Brain microvascular endothelial cell (primary cell): Measurements from ENCODE around the gene XRCC4.

Experiments
- DNase-seq: peaks from one replicate; pipeline ENCODE4 v3.0.0-alpha.2; 2020
- H3K27ac ChIP-seq: fragments of 250-450 bp; sonication (Bioruptor Pico); 2 replicates; pipeline ENCODE4 v1.5.1; 2020; ENCODE audit warnings: mild to moderate bottlenecking, moderate library complexity
- H3K27me3 ChIP-seq: fragments of 250-450 bp; sonication (Bioruptor Pico); replicated peaks from 2 replicates; pipeline ENCODE4 v1.5.1; 2020; ENCODE audit warnings: mild to moderate bottlenecking
- H3K36me3 ChIP-seq: fragments of 250-450 bp; sonication (Bioruptor Pico); replicated peaks from 2 replicates; pipeline ENCODE4 v1.5.1; 2020; ENCODE audit warnings: mild to moderate bottlenecking
- H3K4me3 ChIP-seq: 2 replicates; pipeline ENCODE4 v1.5.1; 2011; ENCODE audit warnings: low read depth, mild to moderate bottlenecking, control low read depth, low read length, moderate library complexity
- in situ Hi-C: cut with HindIII; loops from 2 replicates; pipeline ENCODE4 v1.10.0; 2017; ENCODE audit warnings: low sequenced_read_pairs, low pct_ligation_motif_present
- TF ChIP-seq, protein P1 (sequence below): IDR thresholded peaks from 2 replicates; pipeline ENCODE4 v1.5.1; 2011; ENCODE audit warnings: low read depth, mild to moderate bottlenecking, moderate library complexity, low read length, control low read depth, inconsistent platforms; ENCODE audit errors: missing control alignments

The XRCC4 gene

DNA sequence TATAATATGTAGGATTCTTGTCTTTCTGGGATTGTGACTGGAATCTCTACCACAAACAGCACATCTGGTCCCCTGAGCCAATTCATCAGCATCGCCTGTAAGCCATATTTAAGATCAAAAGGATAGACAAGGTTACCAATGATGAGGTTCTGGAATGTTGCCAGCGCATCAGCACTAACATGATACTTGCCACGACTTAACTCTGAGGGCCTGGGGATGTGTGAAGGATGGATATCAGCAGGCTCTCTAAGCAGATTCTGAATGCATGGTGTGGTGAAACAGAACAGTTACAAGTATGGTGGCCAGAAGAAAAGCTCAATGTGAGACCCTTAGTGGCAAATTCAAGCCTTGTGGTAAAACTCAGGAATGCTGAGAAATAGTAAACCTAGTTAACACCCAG, 143.0 kb downstream of the XRCC4 start:
- DNase-seq = no peak
- in situ Hi-C loops = no loop called here
- no peak overlapping the region for H3K4me3 ChIP-seq
- no peak overlapping the region for H3K27ac ChIP-seq
- no peaks in the 10 kb centered on the region for H3K36me3 ChIP-seq
- TF ChIP-seq, protein P1, sequence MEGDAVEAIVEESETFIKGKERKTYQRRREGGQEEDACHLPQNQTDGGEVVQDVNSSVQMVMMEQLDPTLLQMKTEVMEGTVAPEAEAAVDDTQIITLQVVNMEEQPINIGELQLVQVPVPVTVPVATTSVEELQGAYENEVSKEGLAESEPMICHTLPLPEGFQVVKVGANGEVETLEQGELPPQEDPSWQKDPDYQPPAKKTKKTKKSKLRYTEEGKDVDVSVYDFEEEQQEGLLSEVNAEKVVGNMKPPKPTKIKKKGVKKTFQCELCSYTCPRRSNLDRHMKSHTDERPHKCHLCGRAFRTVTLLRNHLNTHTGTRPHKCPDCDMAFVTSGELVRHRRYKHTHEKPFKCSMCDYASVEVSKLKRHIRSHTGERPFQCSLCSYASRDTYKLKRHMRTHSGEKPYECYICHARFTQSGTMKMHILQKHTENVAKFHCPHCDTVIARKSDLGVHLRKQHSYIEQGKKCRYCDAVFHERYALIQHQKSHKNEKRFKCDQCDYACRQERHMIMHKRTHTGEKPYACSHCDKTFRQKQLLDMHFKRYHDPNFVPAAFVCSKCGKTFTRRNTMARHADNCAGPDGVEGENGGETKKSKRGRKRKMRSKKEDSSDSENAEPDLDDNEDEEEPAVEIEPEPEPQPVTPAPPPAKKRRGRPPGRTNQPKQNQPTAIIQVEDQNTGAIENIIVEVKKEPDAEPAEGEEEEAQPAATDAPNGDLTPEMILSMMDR = no peak
- no peaks in the 10 kb centered on the region for H3K27me3 ChIP-seq

DNA sequence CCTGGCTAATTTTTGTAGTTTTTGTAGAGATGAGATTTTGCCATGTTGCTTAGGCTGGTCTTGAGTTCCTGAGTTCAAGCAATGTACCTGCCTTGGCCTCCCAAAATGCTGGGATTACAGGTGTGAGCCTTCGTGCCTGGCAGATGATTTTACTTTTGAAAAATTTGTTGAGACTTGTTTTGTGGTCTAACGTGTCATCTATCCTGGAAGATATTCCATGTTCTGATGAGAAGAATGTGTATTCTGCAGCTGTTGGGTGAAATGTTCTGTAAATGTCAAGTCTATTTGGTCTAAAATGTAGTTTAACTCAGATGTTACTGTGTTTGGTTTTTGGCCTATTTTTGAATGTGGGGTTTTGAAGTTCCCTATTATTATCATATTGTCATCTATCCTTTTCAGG, 145.6 kb downstream of the XRCC4 start:
- Histone ChIP-seq H3K27ac (no peak overlapping the region), H3K36me3 (no peaks in the 10 kb centered on the region), H3K4me3 (no peak overlapping the region), H3K27me3 (no peaks in the 10 kb centered on the region)
- in situ Hi-C loops = no loop called here
- TF ChIP-seq, protein P1 = no peak
- DNase-seq = no peak

DNA sequence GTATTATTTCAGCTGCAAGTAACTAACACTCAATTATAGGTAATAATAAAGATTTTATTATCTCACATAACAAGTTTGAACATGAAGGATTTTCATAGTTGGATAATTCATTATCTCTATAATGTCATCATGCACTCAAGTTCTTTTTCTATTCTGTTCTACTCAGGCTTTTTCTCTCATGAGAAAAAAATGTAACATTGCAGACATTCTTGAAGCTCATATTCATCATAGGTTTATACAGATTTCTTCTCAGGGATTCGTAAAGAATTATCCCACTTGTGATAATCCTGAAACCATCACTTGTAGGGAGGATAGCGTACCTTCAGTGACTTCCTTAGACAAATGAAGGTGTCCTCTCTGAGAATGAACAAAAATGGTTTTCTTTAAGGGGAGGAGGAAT, 150.3 kb downstream of the XRCC4 start:
- H3K36me3 ChIP-seq = no peaks in the 10 kb centered on the region
- no peak overlapping the region for H3K4me3 ChIP-seq
- H3K27me3 ChIP-seq = no peaks in the 10 kb centered on the region
- in situ Hi-C loops = no loop called here
- no peak for DNase-seq
- no peak overlapping the region for H3K27ac ChIP-seq
- TF ChIP-seq, protein P1 = no peak

DNA sequence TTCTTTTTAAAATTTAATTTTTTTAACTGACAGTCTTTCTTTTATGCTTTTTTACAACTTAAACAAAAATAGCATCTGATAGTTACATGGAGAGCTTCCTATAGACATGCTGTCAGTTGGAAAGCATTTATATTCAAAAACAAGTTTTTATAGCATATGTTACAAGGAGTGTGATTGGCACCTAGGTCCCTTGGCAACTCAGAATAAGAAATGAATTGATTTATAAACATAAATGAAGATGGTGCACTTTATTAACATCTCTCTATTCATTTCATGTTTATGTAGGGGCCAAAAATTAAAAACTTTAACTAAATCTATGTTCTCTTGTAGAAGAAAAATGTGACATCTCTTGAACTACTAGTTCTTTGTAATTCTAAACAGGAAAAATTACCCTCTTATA, 153.2 kb downstream of the XRCC4 start:
- Histone ChIP-seq H3K36me3 (no peaks in the 10 kb centered on the region), H3K4me3 (no peak overlapping the region), H3K27me3 (no peaks in the 10 kb centered on the region), H3K27ac (no peak overlapping the region)
- in situ Hi-C loops = no loop called here
- no peak for DNase-seq
- TF ChIP-seq, protein P1 = no peak

DNA sequence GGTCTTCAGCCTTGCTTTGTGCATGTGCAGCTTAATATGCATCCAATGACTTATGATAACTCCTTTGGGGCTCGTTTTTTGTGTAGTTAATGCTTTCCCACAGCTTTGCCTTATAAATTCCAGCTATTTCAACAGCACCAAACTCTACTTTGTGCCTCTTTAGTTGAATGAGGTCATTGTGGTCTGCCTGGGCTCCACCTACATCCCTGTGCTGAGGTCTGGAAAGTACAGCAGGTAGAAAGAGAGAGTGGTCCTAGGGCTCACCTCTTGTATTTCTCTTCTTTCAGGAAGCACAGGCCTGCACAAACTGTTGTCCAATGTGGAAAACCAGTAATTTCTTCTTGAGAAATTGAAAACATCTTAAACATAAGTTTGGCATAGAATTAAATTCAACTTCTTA, 167.2 kb downstream of the XRCC4 start:
- in situ Hi-C loops = no loop called here
- no peaks in the 10 kb centered on the region for H3K36me3 ChIP-seq
- no peak overlapping the region for H3K27ac ChIP-seq
- H3K4me3 ChIP-seq = no peak overlapping the region
- H3K27me3 ChIP-seq = no peaks in the 10 kb centered on the region
- TF ChIP-seq, protein P1 = no peak
- DNase-seq = no peak

DNA sequence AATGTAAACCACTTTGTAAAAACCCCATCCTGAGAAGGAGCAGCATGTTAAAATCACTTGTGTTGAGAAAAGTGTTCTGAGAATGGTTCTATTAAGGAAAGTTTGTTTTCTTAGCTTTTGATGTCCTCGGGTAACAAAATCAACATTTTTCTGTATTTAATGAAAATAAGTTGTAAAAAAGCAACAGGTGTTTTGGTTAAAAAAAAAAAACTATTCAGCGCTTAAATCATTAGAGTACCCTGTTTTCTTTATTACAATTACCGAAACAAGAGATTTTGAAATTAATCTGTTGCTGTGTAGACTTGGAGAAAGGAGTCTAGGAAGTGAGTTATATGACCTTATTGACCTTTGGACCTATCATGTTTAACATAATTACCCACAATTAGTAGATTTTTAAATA, 167.7 kb downstream of the XRCC4 start:
- DNase-seq = no peak
- in situ Hi-C loops = no loop called here
- H3K27ac ChIP-seq = no peak overlapping the region
- TF ChIP-seq, protein P1 = no peak
- no peaks in the 10 kb centered on the region for H3K36me3 ChIP-seq
- H3K4me3 ChIP-seq = no peak overlapping the region
- no peaks in the 10 kb centered on the region for H3K27me3 ChIP-seq
